HG03469 (cell line): ENCODE measurements around the gene GPR4.

Experiments
- ATAC-seq: cut with Tn5 transposase; IDR thresholded peaks from one replicate; pipeline ENCODE4 v1.9.1; 2021; ENCODE audit warnings: mild to moderate bottlenecking, moderate library complexity, moderate number of reproducible peaks; ENCODE audit not compliant: unreplicated experiment

Gene GPR4

GRCh38 chr19:45556835-45557234 lies 45.2 kb downstream of the GPR4 start:
- ATAC-seq, result no peak

- no peak for ATAC-seq
Observed at GRCh38 chr19:45554481-45554880, 47.5 kb downstream of the GPR4 start.

GRCh38 chr19:45553464-45553863 lies 48.5 kb downstream of the GPR4 start:
- no peak for ATAC-seq

GRCh38 chr19:45547965-45548609 lies 53.9 kb downstream of the GPR4 start:
- no peak for ATAC-seq

GRCh38 chr19:45547211-45547770 lies 54.7 kb downstream of the GPR4 start:
- ATAC-seq, result no peak

- ATAC-seq, result no peak
Observed at GRCh38 chr19:45542234-45542668, 59.8 kb downstream of the GPR4 start.
